Neural progenitor cell (in vitro differentiated cells): ENCODE data around the gene USP13. TPM values are rescaled to one million over a fixed set of nuclear protein-coding genes. Genes with fewer than 3 reads are reported as not detected.

Source experiments
- DNase-seq: peaks from one replicate; pipeline ENCODE4 v3.0.0-alpha.2; 2016; ENCODE audit warnings: low spot score
- H2AFZ ChIP-seq: fragments of 200-600 bp; sonication (generic); replicated peaks from 2 replicates; pipeline ENCODE4 v1.6.1; 2016; ENCODE audit warnings: antibody characterized with exemption
- H3F3A ChIP-seq: fragments of 200-600 bp; sonication (generic); 2 replicates; pipeline ENCODE4 v1.6.1; 2016; ENCODE audit warnings: antibody characterized with exemption, low read depth
- H3K27ac ChIP-seq: fragments of 200-600 bp; sonication (generic); 2 replicates; pipeline ENCODE4 v1.5.1; 2016; ENCODE audit warnings: mild to moderate bottlenecking
- H3K27me3 ChIP-seq: fragments of 200-600 bp; sonication (generic); 2 replicates; pipeline ENCODE4 v1.6.1; 2016; ENCODE audit warnings: mild to moderate bottlenecking, moderate library complexity
- H3K36me3 ChIP-seq: fragments of 200-600 bp; sonication (generic); 2 replicates; pipeline ENCODE4 v1.5.1; 2016
- H3K4me1 ChIP-seq: fragments of 200-600 bp; sonication (generic); 2 replicates; pipeline ENCODE4 v1.6.1; 2016; ENCODE audit warnings: mixed run types
- H3K4me2 ChIP-seq: fragments of 200-600 bp; sonication (generic); 2 replicates; pipeline ENCODE4 v1.6.1; 2016
- H3K4me3 ChIP-seq: fragments of 200-600 bp; sonication (generic); 2 replicates; pipeline ENCODE4 v1.5.1; 2016
- H3K79me2 ChIP-seq: fragments of 200-600 bp; sonication (generic); 2 replicates; pipeline ENCODE4 v1.6.1; 2016; ENCODE audit warnings: low read depth
- H3K9ac ChIP-seq: fragments of 200-600 bp; sonication (generic); 2 replicates; pipeline ENCODE4 v1.6.1; 2016
- H3K9me3 ChIP-seq: fragments of 200-600 bp; sonication (generic); 2 replicates; pipeline ENCODE4 v1.5.1; 2016; ENCODE audit warnings: low read depth
- H4K20me1 ChIP-seq: fragments of 200-600 bp; sonication (generic); 2 replicates; pipeline ENCODE4 v1.6.1; 2016; ENCODE audit warnings: low read depth
- H3K27ac Mint-ChIP-seq: 3 replicates; pipeline ENCODE4 v1.8.0; 2021; ENCODE audit warnings: mixed read lengths
- H3K27me3 Mint-ChIP-seq: 2 replicates; pipeline ENCODE4 v1.8.0; 2022; ENCODE audit warnings: low read depth, mild to moderate bottlenecking, inconsistent platforms, moderate library complexity, mixed read lengths; ENCODE audit not compliant: insufficient read depth
- H3K36me3 Mint-ChIP-seq: 3 replicates; pipeline ENCODE4 v1.8.0; 2021; ENCODE audit warnings: mixed read lengths
- H3K4me1 Mint-ChIP-seq: 3 replicates; pipeline ENCODE4 v1.8.0; 2021; ENCODE audit warnings: mixed read lengths
- H3K4me3 Mint-ChIP-seq: 3 replicates; pipeline ENCODE4 v1.8.0; 2021; ENCODE audit warnings: mild to moderate bottlenecking, moderate library complexity, mixed read lengths
- H3K9me3 Mint-ChIP-seq: 3 replicates; pipeline ENCODE4 v1.8.0; 2020; ENCODE audit warnings: mixed read lengths
- EZH2 ChIP-seq: fragments of 200-600 bp; sonication (generic); IDR thresholded peaks from 2 replicates; pipeline ENCODE4 v1.6.1; 2017; ENCODE audit warnings: antibody characterized with exemption, mild to moderate bottlenecking, moderate library complexity
- EZH2phosphoT487 ChIP-seq: fragments of 200-600 bp; sonication (generic); IDR thresholded peaks from 2 replicates; pipeline ENCODE4 v1.6.1; 2017; ENCODE audit warnings: antibody characterized with exemption
- total RNA-seq: library from RNA; depleted of rRNA; stranded (reverse); fragments of >200 nt; gene quantifications from 2 replicates; pipeline ENCODE4 v1.2.3, GENCODE V29; 2015; ENCODE audit warnings: low replicate concordance
- TF ChIP-seq, protein P1 (sequence below): fragments of 200-600 bp; sonication (generic); IDR thresholded peaks from 2 replicates; pipeline ENCODE4 v1.5.1; 2017; ENCODE audit warnings: antibody characterized with exemption, mild to moderate bottlenecking

Gene USP13
- total RNA-seq, 1 donor from 2014 or later = 17.7 TPM

DNA sequence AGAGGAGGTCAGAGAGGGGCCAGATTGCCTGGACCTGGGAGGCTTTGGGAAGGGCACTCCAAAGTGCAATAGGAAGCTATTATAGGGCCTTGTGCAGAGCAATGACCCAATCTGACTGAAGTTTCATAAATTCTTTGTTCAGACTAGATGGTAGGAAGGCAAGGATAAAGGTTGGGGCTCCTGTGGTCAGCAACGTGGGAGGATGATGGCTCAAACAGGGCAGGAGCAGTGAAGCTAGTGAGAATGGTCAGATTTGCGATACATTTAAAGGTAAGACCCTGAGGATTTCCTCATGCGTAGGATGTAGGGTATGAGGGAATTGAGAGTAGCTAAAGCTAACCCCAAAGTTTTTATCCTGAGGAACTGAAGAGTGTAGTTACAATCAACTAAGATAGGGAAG lies 139.0 kb downstream of the USP13 start:
- no peaks in the 10 kb centered on the region for H3K9me3 ChIP-seq
- peaks cover under 1% of the 10 kb centered on the region for H3K4me1 ChIP-seq
- Mint-ChIP-seq H3K27ac (no peak overlapping the region), H3K36me3 (peaks cover 6% of the 10 kb centered on the region), H3K27me3 (no peaks in the 10 kb centered on the region), H3K4me1 (no peaks in the 10 kb centered on the region), H3K9me3 (no peaks in the 10 kb centered on the region), H3K4me3 (no peak overlapping the region)
- H4K20me1 ChIP-seq = no peaks in the 10 kb centered on the region
- H2AFZ ChIP-seq = no peak overlapping the region
- H3K4me2 ChIP-seq = no peak overlapping the region
- no peak overlapping the region for H3K4me3 ChIP-seq
- no peaks in the 10 kb centered on the region for H3K27me3 ChIP-seq
- H3K79me2 ChIP-seq = no peaks in the 10 kb centered on the region
- no peaks in the 10 kb centered on the region for H3F3A ChIP-seq
- H3K36me3 ChIP-seq = no peaks in the 10 kb centered on the region
- H3K9ac ChIP-seq = no peak overlapping the region
- no peak for DNase-seq
- no peak overlapping the region for H3K27ac ChIP-seq
- no peak for TF ChIP-seq EZH2
- TF ChIP-seq, protein P1, sequence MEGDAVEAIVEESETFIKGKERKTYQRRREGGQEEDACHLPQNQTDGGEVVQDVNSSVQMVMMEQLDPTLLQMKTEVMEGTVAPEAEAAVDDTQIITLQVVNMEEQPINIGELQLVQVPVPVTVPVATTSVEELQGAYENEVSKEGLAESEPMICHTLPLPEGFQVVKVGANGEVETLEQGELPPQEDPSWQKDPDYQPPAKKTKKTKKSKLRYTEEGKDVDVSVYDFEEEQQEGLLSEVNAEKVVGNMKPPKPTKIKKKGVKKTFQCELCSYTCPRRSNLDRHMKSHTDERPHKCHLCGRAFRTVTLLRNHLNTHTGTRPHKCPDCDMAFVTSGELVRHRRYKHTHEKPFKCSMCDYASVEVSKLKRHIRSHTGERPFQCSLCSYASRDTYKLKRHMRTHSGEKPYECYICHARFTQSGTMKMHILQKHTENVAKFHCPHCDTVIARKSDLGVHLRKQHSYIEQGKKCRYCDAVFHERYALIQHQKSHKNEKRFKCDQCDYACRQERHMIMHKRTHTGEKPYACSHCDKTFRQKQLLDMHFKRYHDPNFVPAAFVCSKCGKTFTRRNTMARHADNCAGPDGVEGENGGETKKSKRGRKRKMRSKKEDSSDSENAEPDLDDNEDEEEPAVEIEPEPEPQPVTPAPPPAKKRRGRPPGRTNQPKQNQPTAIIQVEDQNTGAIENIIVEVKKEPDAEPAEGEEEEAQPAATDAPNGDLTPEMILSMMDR = no peak
- TF ChIP-seq EZH2phosphoT487 = no peak

DNA sequence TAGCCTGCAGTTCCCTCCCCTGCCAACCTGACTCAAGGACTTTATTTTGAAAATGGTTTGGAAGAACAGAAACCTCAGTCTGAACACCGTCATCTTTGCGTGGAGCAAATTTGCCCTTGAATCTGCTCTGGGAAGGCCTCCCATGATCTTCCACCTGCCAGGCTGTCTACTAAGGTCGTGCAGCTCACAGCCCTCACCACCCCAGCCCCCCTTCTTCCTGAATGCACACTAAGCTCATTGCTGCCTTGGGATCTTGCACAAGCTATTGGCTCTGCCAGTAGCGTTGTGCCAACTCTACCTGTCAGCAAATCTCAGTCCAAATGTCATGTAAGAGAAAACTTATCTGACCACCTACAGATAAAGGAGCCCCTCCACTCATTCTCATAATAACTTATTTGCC lies 141.5 kb downstream of the USP13 start:
- DNase-seq = no peak
- H3K4me3 Mint-ChIP-seq = no peak overlapping the region

DNA sequence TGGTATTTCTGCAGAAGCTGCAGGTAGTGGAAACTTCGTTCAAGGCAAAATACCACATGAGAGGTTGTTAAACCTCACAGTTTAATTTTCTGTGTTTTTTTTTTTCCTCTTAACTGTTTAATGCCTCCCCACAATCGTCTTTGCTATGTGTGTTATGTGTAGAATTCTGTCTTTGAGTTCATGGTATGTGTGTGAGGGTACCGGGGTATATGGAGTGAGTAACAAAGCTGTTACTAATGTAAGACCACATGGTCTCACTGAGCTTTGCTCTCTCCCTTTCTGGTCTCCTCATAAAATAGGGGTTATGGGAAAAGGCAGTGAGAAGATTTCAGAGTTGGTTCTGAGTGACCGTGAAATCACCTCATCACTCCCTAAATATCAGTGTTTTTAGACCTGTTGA lies 143.6 kb downstream of the USP13 start:
- H3K9ac ChIP-seq = no peak overlapping the region
- H3K27ac ChIP-seq = no peak overlapping the region
- no peak overlapping the region for H3K4me3 Mint-ChIP-seq
- H3K27ac Mint-ChIP-seq = no peak overlapping the region
- no peaks in the 10 kb centered on the region for H3K27me3 Mint-ChIP-seq
- DNase-seq = no peak
- no peaks in the 10 kb centered on the region for H3K4me1 Mint-ChIP-seq
- H3K27me3 ChIP-seq = no peaks in the 10 kb centered on the region
- TF ChIP-seq EZH2phosphoT487 = no peak
- TF ChIP-seq, protein P1 = no peak
- no peak for TF ChIP-seq EZH2
- H3K9me3 Mint-ChIP-seq = no peaks in the 10 kb centered on the region
- peaks cover 5% of the 10 kb centered on the region for H3K4me1 ChIP-seq
- no peaks in the 10 kb centered on the region for H3K79me2 ChIP-seq
- no peaks in the 10 kb centered on the region for H3K9me3 ChIP-seq
- H3F3A ChIP-seq = no peaks in the 10 kb centered on the region
- H3K36me3 ChIP-seq = no peaks in the 10 kb centered on the region
- H3K4me2 ChIP-seq = no peak overlapping the region
- no peak overlapping the region for H3K4me3 ChIP-seq
- no peaks in the 10 kb centered on the region for H3K36me3 Mint-ChIP-seq
- H2AFZ ChIP-seq = no peak overlapping the region
- H4K20me1 ChIP-seq = no peaks in the 10 kb centered on the region

More for the DNA sequence above, 141.5 kb downstream of the USP13 start:
- H3K36me3 ChIP-seq = no peaks in the 10 kb centered on the region
- H3K4me3 ChIP-seq = no peak overlapping the region
- H4K20me1 ChIP-seq = no peaks in the 10 kb centered on the region
- no peaks in the 10 kb centered on the region for H3F3A ChIP-seq
- no peak overlapping the region for H3K9ac ChIP-seq
- no peaks in the 10 kb centered on the region for H3K9me3 Mint-ChIP-seq
- H3K27me3 Mint-ChIP-seq = no peaks in the 10 kb centered on the region
- no peaks in the 10 kb centered on the region for H3K4me1 Mint-ChIP-seq
- H2AFZ ChIP-seq = no peak overlapping the region
- H3K27ac ChIP-seq = no peak overlapping the region
- H3K4me2 ChIP-seq = no peak overlapping the region
- peaks cover 4% of the 10 kb centered on the region for H3K36me3 Mint-ChIP-seq
- H3K27ac Mint-ChIP-seq = no peak overlapping the region
- peaks cover 5% of the 10 kb centered on the region for H3K4me1 ChIP-seq
- no peaks in the 10 kb centered on the region for H3K27me3 ChIP-seq
- no peaks in the 10 kb centered on the region for H3K79me2 ChIP-seq
- TF ChIP-seq EZH2phosphoT487 = no peak
- no peak for TF ChIP-seq EZH2
- TF ChIP-seq, protein P1 = no peak
- no peaks in the 10 kb centered on the region for H3K9me3 ChIP-seq
